Liver (tissue), 3 donors: ENCODE measurements around the gene VWDE.

Experiments used
- EGR1 ChIP-seq, 2 donors: IDR thresholded peaks; 2 replicates each; pipeline ENCODE4 v1.6.1; 2016 to 2018; ENCODE audit warnings: antibody characterized with exemption in 2 of 2, low read depth in 2 of 2
- FOXA1 ChIP-seq: IDR thresholded peaks from 2 replicates; pipeline ENCODE4 v1.6.1; 2016; ENCODE audit warnings: antibody characterized with exemption
- GABPA ChIP-seq, 2 donors: IDR thresholded peaks in 1 of 2; conservative IDR thresholded peaks in 1 of 2; 2 replicates each; pipeline ENCODE4 v1.6.1; 2016; ENCODE audit warnings: antibody characterized with exemption in 2 of 2, mild to moderate bottlenecking in 1 of 2, moderate library complexity in 1 of 2
- RAD21 ChIP-seq, 2 donors: IDR thresholded peaks; 2 replicates each; pipeline ENCODE4 v1.6.1; 2016; ENCODE audit warnings: antibody characterized with exemption in 2 of 2, mild to moderate bottlenecking in 2 of 2
- SP1 ChIP-seq: IDR thresholded peaks from 2 replicates; pipeline ENCODE4 v1.6.1; 2018; ENCODE audit warnings: antibody characterized with exemption, mild to moderate bottlenecking
- TAF1 ChIP-seq: conservative IDR thresholded peaks from 2 replicates; pipeline ENCODE4 v1.6.1; 2016; ENCODE audit warnings: antibody characterized with exemption, mild to moderate bottlenecking
- TF ChIP-seq, protein P1 (sequence below): fragments of 150-350 bp; IDR thresholded peaks from 2 replicates; pipeline ENCODE4 v1.5.1; 2017; ENCODE audit warnings: improper control_type of control experiment, low read depth, low read length; ENCODE audit not compliant: missing input control
- TF ChIP-seq, protein P2 (sequence below): IDR thresholded peaks from 2 replicates; pipeline ENCODE4 v1.6.1; 2016; ENCODE audit warnings: antibody characterized with exemption
- TF ChIP-seq, protein P3 (sequence below): IDR thresholded peaks from 2 replicates; pipeline ENCODE4 v1.6.1; 2016; ENCODE audit warnings: antibody characterized with exemption, mild to moderate bottlenecking
- TF ChIP-seq, protein P4 (sequence below): IDR thresholded peaks from 2 replicates; pipeline ENCODE4 v1.6.1; 2016; ENCODE audit warnings: antibody characterized with exemption
- TF ChIP-seq, protein P5 (sequence below): IDR thresholded peaks from 2 replicates; pipeline ENCODE4 v1.6.1; 2016; ENCODE audit warnings: antibody characterized with exemption
- donor health status: healthy.
- donor health status: healthy.

DNA sequence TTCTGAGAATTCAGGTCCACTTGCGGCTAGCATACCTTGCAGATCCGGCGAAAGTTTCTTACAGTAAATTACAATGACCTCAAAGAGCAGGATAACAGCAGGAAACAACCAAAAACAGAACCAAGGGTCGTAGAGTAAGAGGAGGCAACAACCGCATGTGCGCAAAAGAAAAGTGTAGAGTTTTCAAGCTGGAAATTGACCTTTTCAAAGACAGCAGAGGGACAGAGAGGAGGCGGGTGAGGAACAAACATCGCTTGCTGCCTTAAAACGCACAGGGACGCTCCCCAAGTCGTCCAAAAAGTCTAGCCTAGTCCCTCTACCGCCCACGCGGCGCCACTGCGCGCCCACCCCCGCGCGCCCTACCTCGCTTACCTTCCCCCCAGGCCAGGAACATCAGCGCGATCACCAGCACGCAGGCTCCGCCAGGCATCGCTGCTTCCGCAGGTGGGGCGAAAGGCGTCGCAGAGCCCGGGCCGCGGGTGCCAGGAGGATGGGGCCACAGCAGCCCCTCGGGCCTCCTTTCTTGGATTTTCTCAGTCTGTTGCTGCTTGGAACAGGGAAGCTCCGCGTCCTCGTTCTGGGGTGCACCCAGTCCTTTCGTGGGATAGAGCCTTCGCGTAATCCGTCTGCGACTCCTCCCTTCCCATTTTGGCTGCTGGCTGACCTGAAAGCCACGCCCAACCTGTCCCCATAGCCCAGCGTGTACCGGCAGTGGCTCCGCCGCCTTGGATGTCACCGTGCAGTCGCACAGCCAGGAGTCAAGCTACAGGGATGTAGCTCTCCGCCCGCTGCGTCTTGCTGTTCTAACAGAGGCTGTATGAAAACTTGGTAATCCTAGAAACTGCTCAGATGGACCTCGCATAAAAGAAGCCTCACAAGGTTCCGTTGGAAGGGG is at the start of gene VWDE:
- no peak for TF ChIP-seq RAD21 (IDR thresholded peaks at IDR 0.05)
- no peak for TF ChIP-seq GABPA (IDR thresholded peaks at IDR 0.05 in 1 of 2, conservative IDR thresholded peaks at IDR 0.05 in 1 of 2)
- TF ChIP-seq, protein P1, sequence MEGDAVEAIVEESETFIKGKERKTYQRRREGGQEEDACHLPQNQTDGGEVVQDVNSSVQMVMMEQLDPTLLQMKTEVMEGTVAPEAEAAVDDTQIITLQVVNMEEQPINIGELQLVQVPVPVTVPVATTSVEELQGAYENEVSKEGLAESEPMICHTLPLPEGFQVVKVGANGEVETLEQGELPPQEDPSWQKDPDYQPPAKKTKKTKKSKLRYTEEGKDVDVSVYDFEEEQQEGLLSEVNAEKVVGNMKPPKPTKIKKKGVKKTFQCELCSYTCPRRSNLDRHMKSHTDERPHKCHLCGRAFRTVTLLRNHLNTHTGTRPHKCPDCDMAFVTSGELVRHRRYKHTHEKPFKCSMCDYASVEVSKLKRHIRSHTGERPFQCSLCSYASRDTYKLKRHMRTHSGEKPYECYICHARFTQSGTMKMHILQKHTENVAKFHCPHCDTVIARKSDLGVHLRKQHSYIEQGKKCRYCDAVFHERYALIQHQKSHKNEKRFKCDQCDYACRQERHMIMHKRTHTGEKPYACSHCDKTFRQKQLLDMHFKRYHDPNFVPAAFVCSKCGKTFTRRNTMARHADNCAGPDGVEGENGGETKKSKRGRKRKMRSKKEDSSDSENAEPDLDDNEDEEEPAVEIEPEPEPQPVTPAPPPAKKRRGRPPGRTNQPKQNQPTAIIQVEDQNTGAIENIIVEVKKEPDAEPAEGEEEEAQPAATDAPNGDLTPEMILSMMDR = no peak
- TF ChIP-seq, protein P2, sequence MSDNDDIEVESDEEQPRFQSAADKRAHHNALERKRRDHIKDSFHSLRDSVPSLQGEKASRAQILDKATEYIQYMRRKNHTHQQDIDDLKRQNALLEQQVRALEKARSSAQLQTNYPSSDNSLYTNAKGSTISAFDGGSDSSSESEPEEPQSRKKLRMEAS = no peak
- no peak for TF ChIP-seq SP1
- TF ChIP-seq EGR1 (IDR thresholded peaks at IDR 0.05; ENCODE audit: low read depth in 2 of 2) = no peak
- no peak for TF ChIP-seq TAF1
- no peak for TF ChIP-seq FOXA1
- TF ChIP-seq, protein P3, sequence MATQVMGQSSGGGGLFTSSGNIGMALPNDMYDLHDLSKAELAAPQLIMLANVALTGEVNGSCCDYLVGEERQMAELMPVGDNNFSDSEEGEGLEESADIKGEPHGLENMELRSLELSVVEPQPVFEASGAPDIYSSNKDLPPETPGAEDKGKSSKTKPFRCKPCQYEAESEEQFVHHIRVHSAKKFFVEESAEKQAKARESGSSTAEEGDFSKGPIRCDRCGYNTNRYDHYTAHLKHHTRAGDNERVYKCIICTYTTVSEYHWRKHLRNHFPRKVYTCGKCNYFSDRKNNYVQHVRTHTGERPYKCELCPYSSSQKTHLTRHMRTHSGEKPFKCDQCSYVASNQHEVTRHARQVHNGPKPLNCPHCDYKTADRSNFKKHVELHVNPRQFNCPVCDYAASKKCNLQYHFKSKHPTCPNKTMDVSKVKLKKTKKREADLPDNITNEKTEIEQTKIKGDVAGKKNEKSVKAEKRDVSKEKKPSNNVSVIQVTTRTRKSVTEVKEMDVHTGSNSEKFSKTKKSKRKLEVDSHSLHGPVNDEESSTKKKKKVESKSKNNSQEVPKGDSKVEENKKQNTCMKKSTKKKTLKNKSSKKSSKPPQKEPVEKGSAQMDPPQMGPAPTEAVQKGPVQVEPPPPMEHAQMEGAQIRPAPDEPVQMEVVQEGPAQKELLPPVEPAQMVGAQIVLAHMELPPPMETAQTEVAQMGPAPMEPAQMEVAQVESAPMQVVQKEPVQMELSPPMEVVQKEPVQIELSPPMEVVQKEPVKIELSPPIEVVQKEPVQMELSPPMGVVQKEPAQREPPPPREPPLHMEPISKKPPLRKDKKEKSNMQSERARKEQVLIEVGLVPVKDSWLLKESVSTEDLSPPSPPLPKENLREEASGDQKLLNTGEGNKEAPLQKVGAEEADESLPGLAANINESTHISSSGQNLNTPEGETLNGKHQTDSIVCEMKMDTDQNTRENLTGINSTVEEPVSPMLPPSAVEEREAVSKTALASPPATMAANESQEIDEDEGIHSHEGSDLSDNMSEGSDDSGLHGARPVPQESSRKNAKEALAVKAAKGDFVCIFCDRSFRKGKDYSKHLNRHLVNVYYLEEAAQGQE = no peak
- TF ChIP-seq, protein P4, sequence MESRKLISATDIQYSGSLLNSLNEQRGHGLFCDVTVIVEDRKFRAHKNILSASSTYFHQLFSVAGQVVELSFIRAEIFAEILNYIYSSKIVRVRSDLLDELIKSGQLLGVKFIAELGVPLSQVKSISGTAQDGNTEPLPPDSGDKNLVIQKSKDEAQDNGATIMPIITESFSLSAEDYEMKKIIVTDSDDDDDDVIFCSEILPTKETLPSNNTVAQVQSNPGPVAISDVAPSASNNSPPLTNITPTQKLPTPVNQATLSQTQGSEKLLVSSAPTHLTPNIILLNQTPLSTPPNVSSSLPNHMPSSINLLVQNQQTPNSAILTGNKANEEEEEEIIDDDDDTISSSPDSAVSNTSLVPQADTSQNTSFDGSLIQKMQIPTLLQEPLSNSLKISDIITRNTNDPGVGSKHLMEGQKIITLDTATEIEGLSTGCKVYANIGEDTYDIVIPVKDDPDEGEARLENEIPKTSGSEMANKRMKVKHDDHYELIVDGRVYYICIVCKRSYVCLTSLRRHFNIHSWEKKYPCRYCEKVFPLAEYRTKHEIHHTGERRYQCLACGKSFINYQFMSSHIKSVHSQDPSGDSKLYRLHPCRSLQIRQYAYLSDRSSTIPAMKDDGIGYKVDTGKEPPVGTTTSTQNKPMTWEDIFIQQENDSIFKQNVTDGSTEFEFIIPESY = no peak
- TF ChIP-seq, protein P5, sequence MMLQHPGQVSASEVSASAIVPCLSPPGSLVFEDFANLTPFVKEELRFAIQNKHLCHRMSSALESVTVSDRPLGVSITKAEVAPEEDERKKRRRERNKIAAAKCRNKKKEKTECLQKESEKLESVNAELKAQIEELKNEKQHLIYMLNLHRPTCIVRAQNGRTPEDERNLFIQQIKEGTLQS = no peak
